ENCODE measurements around the gene HPSE2. TPM values are rescaled to one million over a fixed set of nuclear protein-coding genes. Genes with fewer than 3 reads are reported as not detected.
"Not testable (repeated sequence)": the region's sequence is repeated elsewhere in the genome, so short reads cannot be mapped to it uniquely, and the experiment has no call there.

The HPSE2 gene
- total and polyA plus RNA-seq, 2 experiments from 2014 or later = 0.10 to 0.24 TPM

DNA sequence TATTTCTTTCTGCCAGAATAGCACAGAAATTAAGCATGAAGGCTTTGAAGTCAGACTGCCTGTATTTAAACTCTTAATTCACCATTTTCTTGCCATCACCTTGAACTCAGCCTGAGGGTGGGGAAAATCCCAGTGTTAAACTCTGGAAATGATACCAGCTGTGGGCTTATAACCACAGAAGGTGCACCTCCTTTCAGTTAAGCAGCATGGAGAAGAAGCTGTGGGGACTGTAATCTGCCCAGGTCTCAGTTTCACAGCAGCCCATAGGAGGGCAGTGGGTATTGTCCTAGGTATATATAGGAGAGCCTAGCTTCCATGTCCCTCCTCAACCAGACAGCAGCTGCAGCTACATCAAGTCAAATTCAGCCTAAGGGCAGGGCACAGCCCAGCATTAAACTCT is 241.6 kb downstream of the HPSE2 start (continued):
- TF ChIP-seq, protein P1, sequence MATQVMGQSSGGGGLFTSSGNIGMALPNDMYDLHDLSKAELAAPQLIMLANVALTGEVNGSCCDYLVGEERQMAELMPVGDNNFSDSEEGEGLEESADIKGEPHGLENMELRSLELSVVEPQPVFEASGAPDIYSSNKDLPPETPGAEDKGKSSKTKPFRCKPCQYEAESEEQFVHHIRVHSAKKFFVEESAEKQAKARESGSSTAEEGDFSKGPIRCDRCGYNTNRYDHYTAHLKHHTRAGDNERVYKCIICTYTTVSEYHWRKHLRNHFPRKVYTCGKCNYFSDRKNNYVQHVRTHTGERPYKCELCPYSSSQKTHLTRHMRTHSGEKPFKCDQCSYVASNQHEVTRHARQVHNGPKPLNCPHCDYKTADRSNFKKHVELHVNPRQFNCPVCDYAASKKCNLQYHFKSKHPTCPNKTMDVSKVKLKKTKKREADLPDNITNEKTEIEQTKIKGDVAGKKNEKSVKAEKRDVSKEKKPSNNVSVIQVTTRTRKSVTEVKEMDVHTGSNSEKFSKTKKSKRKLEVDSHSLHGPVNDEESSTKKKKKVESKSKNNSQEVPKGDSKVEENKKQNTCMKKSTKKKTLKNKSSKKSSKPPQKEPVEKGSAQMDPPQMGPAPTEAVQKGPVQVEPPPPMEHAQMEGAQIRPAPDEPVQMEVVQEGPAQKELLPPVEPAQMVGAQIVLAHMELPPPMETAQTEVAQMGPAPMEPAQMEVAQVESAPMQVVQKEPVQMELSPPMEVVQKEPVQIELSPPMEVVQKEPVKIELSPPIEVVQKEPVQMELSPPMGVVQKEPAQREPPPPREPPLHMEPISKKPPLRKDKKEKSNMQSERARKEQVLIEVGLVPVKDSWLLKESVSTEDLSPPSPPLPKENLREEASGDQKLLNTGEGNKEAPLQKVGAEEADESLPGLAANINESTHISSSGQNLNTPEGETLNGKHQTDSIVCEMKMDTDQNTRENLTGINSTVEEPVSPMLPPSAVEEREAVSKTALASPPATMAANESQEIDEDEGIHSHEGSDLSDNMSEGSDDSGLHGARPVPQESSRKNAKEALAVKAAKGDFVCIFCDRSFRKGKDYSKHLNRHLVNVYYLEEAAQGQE (IDR thresholded peaks at IDR 0.05; ENCODE audit: unreplicated experiment) = no peak
- no peak for TF ChIP-seq POLR2AphosphoS5 (IDR thresholded peaks at IDR 0.05; ENCODE audit: low read depth)

DNA sequence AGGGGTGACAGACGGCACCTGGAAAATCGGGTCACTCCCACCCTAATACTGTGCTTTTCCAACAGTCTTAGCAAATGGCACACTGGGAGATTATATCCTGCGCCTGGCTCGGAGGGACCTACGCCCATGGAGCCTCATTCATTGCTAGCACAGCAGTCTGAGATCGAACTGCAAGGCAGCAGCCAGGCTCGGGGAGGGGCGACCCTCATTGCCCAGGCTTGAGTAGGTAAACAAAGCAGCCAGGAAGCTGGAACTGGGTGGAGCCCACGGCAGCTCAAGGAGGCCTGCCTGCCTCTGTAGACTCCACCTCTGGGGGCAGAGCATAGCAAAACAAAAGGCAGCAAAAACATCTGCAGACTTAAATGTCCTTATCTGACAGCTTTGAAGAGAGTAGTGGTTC is 251.9 kb downstream of the HPSE2 start:
- not testable (repeated sequence) for H3K4me1 Mint-ChIP-seq; H3K4me3 Mint-ChIP-seq; H3K27ac Mint-ChIP-seq; H3K4me2 ChIP-seq; DNase-seq (ENCODE audit: low spot score); H3K36me3 ChIP-seq (ENCODE audit: insufficient read depth); H3K27me3 ChIP-seq (ENCODE audit: insufficient read depth); H3K9me2 ChIP-seq (ENCODE audit: insufficient read depth); H3F3A ChIP-seq (replicated peaks; ENCODE audit: low read depth); H3K4me3 ChIP-seq; H3K27me3 Mint-ChIP-seq (ENCODE audit: insufficient read depth, low read depth, poor library complexity); H4K20me1 ChIP-seq (replicated peaks; ENCODE audit: insufficient read depth); H3K4me1 ChIP-seq (ENCODE audit: insufficient read depth); ATAC-seq; H2AFZ ChIP-seq; H3K36me3 Mint-ChIP-seq (ENCODE audit: low read depth); H3K79me2 ChIP-seq (replicated peaks; ENCODE audit: insufficient read depth); H3K27ac ChIP-seq (ENCODE audit: low read depth)
- peaks cover 17% of the 10 kb centered on the region for H3K9me3 Mint-ChIP-seq

DNA sequence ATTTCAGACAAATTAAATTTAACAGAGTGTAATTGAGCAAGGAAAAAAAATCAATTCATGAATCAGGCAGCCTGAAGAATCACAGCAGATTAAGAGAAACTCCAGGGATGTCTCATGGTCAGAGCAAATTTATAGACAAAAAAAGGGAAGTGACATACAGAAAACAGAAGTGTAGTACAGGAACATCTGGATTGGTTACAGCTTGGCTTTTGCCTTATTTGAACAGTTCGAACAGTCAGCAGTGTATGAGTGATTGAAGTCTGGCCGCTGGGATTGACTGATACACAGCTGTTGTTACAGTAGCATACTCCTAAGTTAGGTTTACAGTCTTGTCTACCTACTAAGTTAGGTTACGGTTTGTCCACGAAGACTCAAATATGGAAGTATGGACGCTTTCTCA is 255.3 kb downstream of the HPSE2 start:
- H3K27me3 ChIP-seq (ENCODE audit: insufficient read depth) = no peaks in the 10 kb centered on the region
- H3K9me2 ChIP-seq (ENCODE audit: insufficient read depth) = no peaks in the 10 kb centered on the region; the same call in 1 of the 2 replicates
- no peaks in the 10 kb centered on the region for H3K79me2 ChIP-seq (replicated peaks; ENCODE audit: insufficient read depth)
- no peak overlapping the region for H3K27ac Mint-ChIP-seq
- no peaks in the 10 kb centered on the region for H3K4me1 ChIP-seq (ENCODE audit: insufficient read depth)
- no peak overlapping the region for H2AFZ ChIP-seq
- no peak overlapping the region for H3K4me3 ChIP-seq
- H3K4me3 Mint-ChIP-seq = no peak overlapping the region
- H3K36me3 ChIP-seq (ENCODE audit: insufficient read depth) = 0 out of 2 replicates have a peak, but pooled peaks cover 5% of the 10 kb centered on the region
- H4K20me1 ChIP-seq (replicated peaks; ENCODE audit: insufficient read depth) = no peaks in the 10 kb centered on the region
- H3F3A ChIP-seq (replicated peaks; ENCODE audit: low read depth) = no peaks in the 10 kb centered on the region
- ATAC-seq (no peak), DNase-seq (ENCODE audit: low spot score) (no peak)
- H3K4me2 ChIP-seq = no peak overlapping the region
- H3K36me3 Mint-ChIP-seq (ENCODE audit: low read depth) = no peaks in the 10 kb centered on the region; the same call in 2 of the 3 replicates
- H3K27ac ChIP-seq (ENCODE audit: low read depth) = no peak overlapping the region
- H3K9me3 Mint-ChIP-seq = peaks cover 17% of the 10 kb centered on the region
- no peaks in the 10 kb centered on the region for H3K4me1 Mint-ChIP-seq
- no peaks in the 10 kb centered on the region for H3K27me3 Mint-ChIP-seq (ENCODE audit: insufficient read depth, low read depth, poor library complexity)
- TF ChIP-seq, protein P1 (IDR thresholded peaks at IDR 0.05; ENCODE audit: unreplicated experiment) = no peak
- TF ChIP-seq CREB1 (CRISPR knock-in tag; IDR thresholded peaks at IDR 0.05; ENCODE audit: low read depth) (no peak), ZNF331 (CRISPR knock-in tag; IDR thresholded peaks at IDR 0.05; ENCODE audit: low read depth) (no peak), POLR2AphosphoS5 (IDR thresholded peaks at IDR 0.05; ENCODE audit: low read depth) (no peak), ZNF114 (CRISPR knock-in tag; IDR thresholded peaks at IDR 0.05) (no peak), STAT1 (IDR thresholded peaks at IDR 0.05; ENCODE audit: unreplicated experiment) (no peak)
- TF ChIP-seq, protein P2, sequence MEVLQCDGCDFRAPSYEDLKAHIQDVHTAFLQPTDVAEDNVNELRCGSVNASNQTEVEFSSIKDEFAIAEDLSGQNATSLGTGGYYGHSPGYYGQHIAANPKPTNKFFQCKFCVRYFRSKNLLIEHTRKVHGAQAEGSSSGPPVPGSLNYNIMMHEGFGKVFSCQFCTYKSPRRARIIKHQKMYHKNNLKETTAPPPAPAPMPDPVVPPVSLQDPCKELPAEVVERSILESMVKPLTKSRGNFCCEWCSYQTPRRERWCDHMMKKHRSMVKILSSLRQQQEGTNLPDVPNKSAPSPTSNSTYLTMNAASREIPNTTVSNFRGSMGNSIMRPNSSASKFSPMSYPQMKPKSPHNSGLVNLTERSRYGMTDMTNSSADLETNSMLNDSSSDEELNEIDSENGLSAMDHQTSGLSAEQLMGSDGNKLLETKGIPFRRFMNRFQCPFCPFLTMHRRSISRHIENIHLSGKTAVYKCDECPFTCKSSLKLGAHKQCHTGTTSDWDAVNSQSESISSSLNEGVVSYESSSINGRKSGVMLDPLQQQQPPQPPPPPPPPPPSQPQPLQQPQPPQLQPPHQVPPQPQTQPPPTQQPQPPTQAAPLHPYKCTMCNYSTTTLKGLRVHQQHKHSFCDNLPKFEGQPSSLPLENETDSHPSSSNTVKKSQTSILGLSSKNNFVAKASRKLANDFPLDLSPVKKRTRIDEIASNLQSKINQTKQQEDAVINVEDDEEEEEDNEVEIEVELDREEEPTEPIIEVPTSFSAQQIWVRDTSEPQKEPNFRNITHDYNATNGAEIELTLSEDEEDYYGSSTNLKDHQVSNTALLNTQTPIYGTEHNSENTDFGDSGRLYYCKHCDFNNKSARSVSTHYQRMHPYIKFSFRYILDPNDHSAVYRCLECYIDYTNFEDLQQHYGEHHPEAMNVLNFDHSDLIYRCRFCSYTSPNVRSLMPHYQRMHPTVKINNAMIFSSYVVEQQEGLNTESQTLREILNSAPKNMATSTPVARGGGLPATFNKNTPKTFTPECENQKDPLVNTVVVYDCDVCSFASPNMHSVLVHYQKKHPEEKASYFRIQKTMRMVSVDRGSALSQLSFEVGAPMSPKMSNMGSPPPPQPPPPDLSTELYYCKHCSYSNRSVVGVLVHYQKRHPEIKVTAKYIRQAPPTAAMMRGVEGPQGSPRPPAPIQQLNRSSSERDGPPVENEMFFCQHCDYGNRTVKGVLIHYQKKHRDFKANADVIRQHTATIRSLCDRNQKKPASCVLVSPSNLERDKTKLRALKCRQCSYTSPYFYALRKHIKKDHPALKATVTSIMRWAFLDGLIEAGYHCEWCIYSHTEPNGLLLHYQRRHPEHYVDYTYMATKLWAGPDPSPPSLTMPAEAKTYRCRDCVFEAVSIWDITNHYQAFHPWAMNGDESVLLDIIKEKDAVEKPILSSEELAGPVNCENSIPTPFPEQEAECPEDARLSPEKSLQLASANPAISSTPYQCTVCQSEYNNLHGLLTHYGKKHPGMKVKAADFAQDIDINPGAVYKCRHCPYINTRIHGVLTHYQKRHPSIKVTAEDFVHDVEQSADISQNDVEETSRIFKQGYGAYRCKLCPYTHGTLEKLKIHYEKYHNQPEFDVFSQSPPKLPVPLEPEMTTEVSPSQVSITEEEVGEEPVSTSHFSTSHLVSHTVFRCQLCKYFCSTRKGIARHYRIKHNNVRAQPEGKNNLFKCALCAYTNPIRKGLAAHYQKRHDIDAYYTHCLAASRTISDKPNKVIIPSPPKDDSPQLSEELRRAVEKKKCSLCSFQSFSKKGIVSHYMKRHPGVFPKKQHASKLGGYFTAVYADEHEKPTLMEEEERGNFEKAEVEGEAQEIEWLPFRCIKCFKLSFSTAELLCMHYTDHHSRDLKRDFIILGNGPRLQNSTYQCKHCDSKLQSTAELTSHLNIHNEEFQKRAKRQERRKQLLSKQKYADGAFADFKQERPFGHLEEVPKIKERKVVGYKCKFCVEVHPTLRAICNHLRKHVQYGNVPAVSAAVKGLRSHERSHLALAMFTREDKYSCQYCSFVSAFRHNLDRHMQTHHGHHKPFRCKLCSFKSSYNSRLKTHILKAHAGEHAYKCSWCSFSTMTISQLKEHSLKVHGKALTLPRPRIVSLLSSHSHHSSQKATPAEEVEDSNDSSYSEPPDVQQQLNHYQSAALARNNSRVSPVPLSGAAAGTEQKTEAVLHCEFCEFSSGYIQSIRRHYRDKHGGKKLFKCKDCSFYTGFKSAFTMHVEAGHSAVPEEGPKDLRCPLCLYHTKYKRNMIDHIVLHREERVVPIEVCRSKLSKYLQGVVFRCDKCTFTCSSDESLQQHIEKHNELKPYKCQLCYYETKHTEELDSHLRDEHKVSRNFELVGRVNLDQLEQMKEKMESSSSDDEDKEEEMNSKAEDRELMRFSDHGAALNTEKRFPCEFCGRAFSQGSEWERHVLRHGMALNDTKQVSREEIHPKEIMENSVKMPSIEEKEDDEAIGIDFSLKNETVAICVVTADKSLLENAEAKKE (CRISPR knock-in tag; IDR thresholded peaks at IDR 0.05) = no peak

All from GM23338 (cell line).